Stimulated activated CD8-positive, alpha-beta memory T cell treated with anti-CD3 and anti-CD28 coated beads, Interleukin-7, amount 100 ng/mL, for 48 hours (primary cell): Measurements from ENCODE around the gene TRPM5.
A peak's percentile ranks its signal among the peaks of the same experiment; 100 is the strongest.

Source experiments
- DNase-seq, 2 donors: peaks; one replicate each; pipeline ENCODE4 v3.0.0-alpha.2; 2020; ENCODE audit warnings: low read depth in 1 of 2; ENCODE audit errors: extremely low read depth in 1 of 2

Gene TRPM5

GRCh38 chr11:2423157-2424025 is 20.9 kb downstream of the TRPM5 start:
- DNase-seq, result no peak

GRCh38 chr11:2422461-2423156 is 21.7 kb downstream of the TRPM5 start:
- no peak for DNase-seq

- no peak for DNase-seq
Observed at GRCh38 chr11:2421996-2422395, 22.3 kb downstream of the TRPM5 start.

GRCh38 chr11:2421226-2421994 is 22.9 kb downstream of the TRPM5 start:
- DNase-seq, result no peak

- peak in 1 of 2 donors; percentile 53 for DNase-seq
Observed at GRCh38 chr11:2420502-2421225, 23.6 kb downstream of the TRPM5 start.

- peak in 1 of 2 donors; percentile 29 for DNase-seq
Observed at GRCh38 chr11:2419638-2420501, 24.4 kb downstream of the TRPM5 start.

GRCh38 chr11:2418693-2419360 is 25.5 kb downstream of the TRPM5 start:
- DNase-seq, result no peak

GRCh38 chr11:2417856-2418692 is 26.2 kb downstream of the TRPM5 start:
- DNase-seq, result no peak

GRCh38 chr11:2416765-2417164 is 27.5 kb downstream of the TRPM5 start:
- no peak for DNase-seq

GRCh38 chr11:2415601-2416380 is 28.5 kb downstream of the TRPM5 start:
- DNase-seq, result no peak

GRCh38 chr11:2415171-2415570 is 29.1 kb downstream of the TRPM5 start:
- no peak for DNase-seq

- DNase-seq, result no peak
Observed at GRCh38 chr11:2414616-2415015, 29.7 kb downstream of the TRPM5 start.

- no peak for DNase-seq
Observed at GRCh38 chr11:2413742-2414579, 30.4 kb downstream of the TRPM5 start.

GRCh38 chr11:2412323-2412722 is 32.0 kb downstream of the TRPM5 start:
- no peak for DNase-seq

- DNase-seq, result no peak
Observed at GRCh38 chr11:2411446-2412305, 32.6 kb downstream of the TRPM5 start.

- DNase-seq, result no peak
Observed at GRCh38 chr11:2410616-2411015, 33.7 kb downstream of the TRPM5 start.
